Measurements from ENCODE around the gene TWIST2. TPM values are rescaled to one million over a fixed set of nuclear protein-coding genes. Genes with fewer than 3 reads are reported as not detected.

Gene TWIST2
- total and polyA plus RNA-seq, 9 of the 15 experiments (the other 6 are each of a cell fraction or from before 2014, with no cell fraction given) = not detected

DNA sequence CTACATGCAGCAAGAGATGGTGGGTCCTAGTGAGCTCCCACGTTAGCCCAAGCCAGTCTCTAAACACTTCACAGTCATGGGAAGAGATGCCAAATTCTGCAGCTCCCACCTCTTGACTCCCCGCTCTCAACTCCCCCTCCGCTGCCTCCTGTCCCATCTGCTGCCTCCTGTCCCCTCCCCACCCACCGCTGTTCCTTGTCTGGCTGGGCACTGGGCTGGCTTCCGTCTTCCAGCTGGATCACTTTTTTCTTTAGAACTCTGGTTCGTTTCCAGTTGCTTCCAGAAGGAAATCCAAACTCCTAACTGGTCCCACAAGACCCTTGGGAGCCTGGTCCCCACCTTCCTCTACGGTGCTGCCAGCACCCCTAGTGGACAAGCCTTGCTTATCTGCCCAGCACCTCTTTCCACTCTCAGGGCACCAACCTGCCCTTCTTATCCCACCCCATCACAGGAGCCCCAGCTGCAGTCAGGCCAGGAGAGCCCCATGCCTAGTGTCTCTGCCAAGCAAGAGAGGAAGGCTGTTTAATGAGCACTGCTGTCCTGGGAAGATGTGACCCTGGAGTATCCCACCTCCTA is 12.1 kb upstream of the TWIST2 start:
- intact Hi-C loops (cut with micrococcal nuclease) = no loop called here

More for the DNA sequence above, 12.1 kb upstream of the TWIST2 start:
- ATAC-seq (no peak), DNase-seq (ENCODE audit: extremely low read depth in 1 of 4, low spot score in 3 of 4) (no peak), FAIRE-seq (no peak)
- no peak overlapping the region for H3K27ac ChIP-seq (ENCODE audit: extremely low read depth, low read depth, low read length)
- CTCF ChIA-PET (ENCODE audit: low intra/inter-chr PET ratio) = no interaction called here
- no peaks in the 10 kb centered on the region for H3K9me1 ChIP-seq (ENCODE audit: control insufficient read depth, insufficient read depth, low read length)
- no peaks in the 10 kb centered on the region for H3K9me3 ChIP-seq (replicated peaks; ENCODE audit: control insufficient read depth, insufficient read depth, low read depth, low read length)
- H3K4me1 ChIP-seq (replicated peaks in 1 of 2; ENCODE audit: control insufficient read depth in 2 of 2, insufficient read depth in 2 of 2, low read length in 2 of 2) = no peaks in the 10 kb centered on the region
- H3K79me2 ChIP-seq (ENCODE audit: control insufficient read depth, insufficient read depth, low read length) = no peaks in the 10 kb centered on the region
- in situ Hi-C loops (cut with MboI) = no loop called here
- H2AFZ ChIP-seq (ENCODE audit: low read depth, low read length) = no peak overlapping the region
- H3K36me3 ChIP-seq (ENCODE audit: control insufficient read depth, insufficient read depth, low read length) = no peaks in the 10 kb centered on the region
- no peaks in the 10 kb centered on the region; a peak in 1 of 5 replicates for H3K27me3 ChIP-seq (ENCODE audit: control insufficient read depth in 2 of 2, insufficient read depth in 2 of 2, low read length in 2 of 2)
- no peak overlapping the region for H3K4me3 ChIP-seq
- TF ChIP-seq, protein P1, sequence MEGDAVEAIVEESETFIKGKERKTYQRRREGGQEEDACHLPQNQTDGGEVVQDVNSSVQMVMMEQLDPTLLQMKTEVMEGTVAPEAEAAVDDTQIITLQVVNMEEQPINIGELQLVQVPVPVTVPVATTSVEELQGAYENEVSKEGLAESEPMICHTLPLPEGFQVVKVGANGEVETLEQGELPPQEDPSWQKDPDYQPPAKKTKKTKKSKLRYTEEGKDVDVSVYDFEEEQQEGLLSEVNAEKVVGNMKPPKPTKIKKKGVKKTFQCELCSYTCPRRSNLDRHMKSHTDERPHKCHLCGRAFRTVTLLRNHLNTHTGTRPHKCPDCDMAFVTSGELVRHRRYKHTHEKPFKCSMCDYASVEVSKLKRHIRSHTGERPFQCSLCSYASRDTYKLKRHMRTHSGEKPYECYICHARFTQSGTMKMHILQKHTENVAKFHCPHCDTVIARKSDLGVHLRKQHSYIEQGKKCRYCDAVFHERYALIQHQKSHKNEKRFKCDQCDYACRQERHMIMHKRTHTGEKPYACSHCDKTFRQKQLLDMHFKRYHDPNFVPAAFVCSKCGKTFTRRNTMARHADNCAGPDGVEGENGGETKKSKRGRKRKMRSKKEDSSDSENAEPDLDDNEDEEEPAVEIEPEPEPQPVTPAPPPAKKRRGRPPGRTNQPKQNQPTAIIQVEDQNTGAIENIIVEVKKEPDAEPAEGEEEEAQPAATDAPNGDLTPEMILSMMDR (IDR thresholded peaks at IDR 0.05 in 2 of 3, conservative IDR thresholded peaks at IDR 0.05 in 1 of 3; ENCODE audit: insufficient read depth in 2 of 3, low read depth in 1 of 3, low read length in 3 of 3) = peak in 2 of 3 experiments; percentile 4 to 28; a peak in 1 of 6 replicates
- TF ChIP-seq FOXK1 (CRISPR knock-in tag; IDR thresholded peaks at IDR 0.05; ENCODE audit: borderline replicate concordance) = no peak
- no TSS peak for BruUV-seq (replicated peaks)
- no peaks in the 10 kb centered on the region for H4K20me1 ChIP-seq (replicated peaks; ENCODE audit: control insufficient read depth, insufficient read depth, low read length)
- POLR2A ChIA-PET = interaction anchor here (0.8 kb wide), 1 partner anchor 11 kb away, joined by 4 read pairs; no protein-coding TSS in a partner anchor
- 4% methylated on average over 6 of the region's 7 CpGs for WGBS (ENCODE audit: insufficient coverage, low coverage, missing lambda C conversion rate)
- H3K9ac ChIP-seq (ENCODE audit: insufficient read depth in 1 of 2, low read depth in 2 of 2, low read length in 2 of 2) = no peak overlapping the region
- no peak overlapping the region for H3K4me2 ChIP-seq (ENCODE audit: insufficient read depth, low read length)

All from K562 (cell line).